ENCODE data around the gene ILF3.
"Not testable (repeated sequence)": the region's sequence is repeated elsewhere in the genome, so short reads cannot be mapped to it uniquely, and the experiment has no call there.

GRCh38 chr19:10675214-10675613 lies 21.1 kb downstream of the ILF3 start:
- not testable (repeated sequence) for TF ChIP-seq CTCF (IDR thresholded peaks at IDR 0.05 in 4 of 5, conservative IDR thresholded peaks at IDR 0.05 in 1 of 5); POLR2A (IDR thresholded peaks at IDR 0.05)

Measured in gastrocnemius medialis (tissue), 4 donors.